ENCODE results near the gene CARS1. TPM values are rescaled to one million over a fixed set of nuclear protein-coding genes. Genes with fewer than 3 reads are reported as not detected.

Gene CARS1
- total and polyA plus RNA-seq, 4 donors = 18.8 to 41.4 (median 38.3) TPM

DNA sequence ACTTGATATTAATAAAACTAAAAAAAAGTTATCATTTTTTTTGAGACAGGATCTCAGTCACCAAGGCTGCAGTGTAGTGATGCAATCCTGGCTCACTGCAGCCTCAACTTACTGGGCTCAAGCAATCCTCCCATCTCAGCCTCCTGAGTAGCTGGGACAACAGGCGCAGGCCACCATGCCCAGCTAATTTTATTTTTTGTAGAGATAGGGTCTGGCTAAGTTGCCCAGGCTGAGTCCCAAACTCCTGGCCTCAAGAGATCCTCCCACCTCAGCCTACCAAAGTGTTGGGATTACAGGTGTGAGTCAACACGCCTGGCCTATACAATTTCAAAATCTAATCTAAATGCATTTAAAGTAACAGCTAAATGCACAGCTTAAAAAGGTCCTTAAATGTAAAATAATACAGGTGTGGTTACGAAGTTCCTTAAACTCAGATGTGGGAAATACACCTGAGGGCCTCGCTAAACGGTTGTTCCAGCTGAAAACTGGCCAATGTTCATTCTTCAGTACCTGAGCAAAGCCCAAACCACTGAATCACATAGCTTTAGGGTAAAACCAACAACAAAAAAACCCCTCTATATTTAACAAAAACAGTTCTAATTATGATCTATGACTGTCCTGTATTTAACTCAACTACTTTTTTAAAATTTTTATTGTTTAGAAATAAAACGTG lies 76.9 kb downstream of the CARS1 start:
- intact Hi-C loops (cut with DNase I) = no loop called here
- DNase-seq = no peak
- Histone ChIP-seq H3K9me3 (ENCODE audit: control insufficient read depth, low read length) (no peaks in the 10 kb centered on the region), H3K27ac (ENCODE audit: low read depth in 1 of 2, low read length in 2 of 2) (no peak overlapping the region), H3K36me3 (ENCODE audit: control insufficient read depth in 1 of 2, insufficient read depth in 2 of 2, low read length in 1 of 2) (peaks cover 0 to 3% of the 10 kb centered on the region in 2 donors), H3K4me3 (ENCODE audit: low read length in 2 of 2) (no peak overlapping the region), H3K4me1 (ENCODE audit: control insufficient read depth in 1 of 2, insufficient read depth in 2 of 2, low read length in 2 of 2) (no peaks in the 10 kb centered on the region), H3K27me3 (ENCODE audit: control insufficient read depth in 1 of 2, insufficient read depth in 2 of 2, low read length in 1 of 2) (no peaks in the 10 kb centered on the region)
- no peak for ATAC-seq (ENCODE audit: low FRiP score)
- WGBS, 2 donors = 79 to 84% methylated on average over 6 of the region's 6 CpGs

DNA sequence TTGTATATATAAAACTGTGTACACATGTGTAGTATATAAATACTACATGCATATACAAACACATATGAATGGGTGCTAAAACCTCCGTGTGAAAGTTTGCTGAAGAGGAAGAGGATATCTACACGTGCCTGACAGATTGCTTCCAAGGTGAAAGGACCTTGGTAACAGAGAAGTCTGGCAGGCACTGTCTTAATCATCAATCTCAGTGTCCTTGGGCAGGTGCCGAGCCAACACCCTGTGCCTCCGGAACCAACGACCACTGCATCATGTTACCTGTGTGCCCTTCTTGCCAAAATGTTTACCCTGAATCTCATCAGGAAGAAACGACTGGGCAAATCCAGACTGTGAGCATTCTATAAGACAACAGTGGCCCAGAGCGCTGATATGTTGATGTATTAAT lies 80.1 kb downstream of the CARS1 start:
- intact Hi-C loops (cut with DNase I) = no loop called here
- Histone ChIP-seq H3K4me1 (ENCODE audit: control insufficient read depth in 1 of 2, insufficient read depth in 2 of 2, low read length in 2 of 2) (no peaks in the 10 kb centered on the region), H3K4me3 (ENCODE audit: low read length in 2 of 2) (no peak overlapping the region), H3K27me3 (ENCODE audit: control insufficient read depth in 1 of 2, insufficient read depth in 2 of 2, low read length in 1 of 2) (no peaks in the 10 kb centered on the region), H3K36me3 (ENCODE audit: control insufficient read depth in 1 of 2, insufficient read depth in 2 of 2, low read length in 1 of 2) (peaks cover 0 to 7% of the 10 kb centered on the region in 2 donors), H3K9me3 (ENCODE audit: control insufficient read depth, low read length) (no peaks in the 10 kb centered on the region), H3K27ac (ENCODE audit: low read depth in 1 of 2, low read length in 2 of 2) (no peak overlapping the region)
- DNase-seq (no peak), ATAC-seq (ENCODE audit: low FRiP score) (no peak)
- 81 to 82% methylated on average over 7 of the region's 7 CpGs for WGBS, 2 donors

DNA sequence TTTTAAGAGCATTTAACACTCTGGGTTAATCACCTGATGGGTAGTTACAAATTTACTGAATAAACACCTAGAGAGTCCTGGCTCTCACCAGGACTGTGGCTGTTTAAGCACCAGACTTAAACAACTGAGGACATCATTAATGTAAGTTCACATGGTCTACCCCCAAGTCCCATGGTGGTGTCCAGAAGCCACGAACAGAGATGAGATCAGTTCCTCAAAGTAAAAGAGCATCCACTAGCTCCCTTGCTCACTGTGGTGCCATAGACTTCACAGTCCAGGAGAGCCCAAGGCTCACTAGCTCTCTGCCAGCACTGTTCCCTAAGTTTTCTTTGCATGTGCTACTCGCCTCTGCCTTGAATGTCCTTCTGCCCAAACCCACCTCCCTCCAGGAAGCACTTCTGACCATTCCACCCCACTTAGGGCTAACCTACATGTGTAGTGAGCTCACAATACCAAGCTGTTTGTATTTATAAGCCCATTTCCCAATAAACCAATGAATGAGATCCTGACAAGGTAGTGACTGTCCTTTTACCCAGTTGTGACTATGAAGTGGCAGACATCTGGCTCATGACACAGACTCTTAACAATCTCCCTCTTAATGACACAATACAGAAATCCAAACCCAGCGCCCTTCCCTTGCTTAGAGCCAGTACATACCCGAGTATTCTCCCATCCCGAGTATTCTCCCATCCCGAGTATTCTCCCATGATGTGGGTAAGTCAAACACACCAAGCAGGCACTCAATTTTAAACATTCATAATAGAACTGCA lies 80.7 kb downstream of the CARS1 start:
- WGBS, 2 donors = 84 to 87% methylated on average over 6 of the region's 6 CpGs
- Histone ChIP-seq H3K36me3 (ENCODE audit: control insufficient read depth in 1 of 2, insufficient read depth in 2 of 2, low read length in 1 of 2) (peaks cover 3 to 8% of the 10 kb centered on the region in 2 donors), H3K4me3 (ENCODE audit: low read length in 2 of 2) (no peak overlapping the region), H3K9me3 (ENCODE audit: control insufficient read depth, low read length) (no peaks in the 10 kb centered on the region), H3K27ac (ENCODE audit: low read depth in 1 of 2, low read length in 2 of 2) (no peak overlapping the region), H3K27me3 (ENCODE audit: control insufficient read depth in 1 of 2, insufficient read depth in 2 of 2, low read length in 1 of 2) (no peaks in the 10 kb centered on the region), H3K4me1 (ENCODE audit: control insufficient read depth in 1 of 2, insufficient read depth in 2 of 2, low read length in 2 of 2) (no peaks in the 10 kb centered on the region)
- no peak for ATAC-seq (ENCODE audit: low FRiP score)
- intact Hi-C loops (cut with DNase I) = no loop called here
- no peak for DNase-seq

DNA sequence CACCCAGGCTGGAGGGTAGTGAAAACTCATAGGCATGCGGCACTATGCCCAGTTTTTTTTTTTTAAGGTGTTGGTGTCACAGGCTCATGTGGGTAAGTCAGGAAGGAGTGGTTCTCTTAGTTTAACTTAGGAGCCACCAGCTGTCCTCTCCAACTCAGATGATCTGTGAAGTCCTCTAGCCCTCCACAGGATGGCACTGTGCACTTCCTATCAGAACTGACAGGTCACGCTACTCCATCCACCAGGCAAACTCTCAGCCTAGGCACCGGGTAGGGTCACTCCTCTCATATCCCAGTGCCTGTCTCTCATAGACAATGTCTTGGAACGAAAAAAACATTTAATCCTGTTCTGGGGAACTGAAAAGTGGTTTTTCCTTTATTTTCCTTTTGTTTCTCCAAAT lies 81.6 kb downstream of the CARS1 start:
- H3K27me3 ChIP-seq (ENCODE audit: control insufficient read depth in 1 of 2, insufficient read depth in 2 of 2, low read length in 1 of 2) = no peaks in the 10 kb centered on the region
- H3K4me3 ChIP-seq (ENCODE audit: low read length in 2 of 2) = no peak overlapping the region
- H3K36me3 ChIP-seq (ENCODE audit: control insufficient read depth in 1 of 2, insufficient read depth in 2 of 2, low read length in 1 of 2) = peaks cover 3 to 8% of the 10 kb centered on the region in 2 donors
- H3K4me1 ChIP-seq (ENCODE audit: control insufficient read depth in 1 of 2, insufficient read depth in 2 of 2, low read length in 2 of 2) = no peaks in the 10 kb centered on the region
- intact Hi-C loops (cut with DNase I) = no loop called here
- DNase-seq = no peak
- ATAC-seq (ENCODE audit: low FRiP score) = no peak
- no peak overlapping the region for H3K27ac ChIP-seq (ENCODE audit: low read depth in 1 of 2, low read length in 2 of 2)
- no peaks in the 10 kb centered on the region for H3K9me3 ChIP-seq (ENCODE audit: control insufficient read depth, low read length)
- 77 to 81% methylated on average over 4 of the region's 4 CpGs for WGBS, 2 donors

DNA sequence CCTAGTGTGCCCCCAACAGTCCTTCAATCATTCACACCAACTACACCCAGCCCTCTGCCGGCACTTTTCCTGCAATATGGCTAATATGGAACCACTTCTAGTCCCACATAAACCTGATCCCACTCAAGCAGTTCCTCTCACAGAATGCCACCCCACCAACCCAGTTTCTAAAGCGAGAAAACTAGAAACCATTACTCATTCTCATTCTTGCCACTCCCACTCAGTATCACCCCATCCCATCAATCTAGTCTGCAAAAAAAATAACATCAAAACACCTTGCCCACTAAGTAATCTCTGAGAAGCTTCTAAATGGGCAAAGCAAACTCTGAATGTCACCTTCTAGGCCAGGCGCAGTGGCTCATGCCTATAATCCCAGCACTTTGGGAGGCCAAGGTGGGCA lies 83.0 kb downstream of the CARS1 start:
- no peak for DNase-seq
- H3K36me3 ChIP-seq (ENCODE audit: control insufficient read depth in 1 of 2, insufficient read depth in 2 of 2, low read length in 1 of 2) = peaks cover 10 to 14% of the 10 kb centered on the region in 2 donors
- no peaks in the 10 kb centered on the region for H3K27me3 ChIP-seq (ENCODE audit: control insufficient read depth in 1 of 2, insufficient read depth in 2 of 2, low read length in 1 of 2)
- H3K4me1 ChIP-seq (ENCODE audit: control insufficient read depth in 1 of 2, insufficient read depth in 2 of 2, low read length in 2 of 2) = no peaks in the 10 kb centered on the region
- H3K27ac ChIP-seq (ENCODE audit: low read depth in 1 of 2, low read length in 2 of 2) = no peak overlapping the region
- 97% methylated on average over 3 of the region's 3 CpGs for WGBS, 2 donors
- no peak overlapping the region for H3K4me3 ChIP-seq (ENCODE audit: low read length in 2 of 2)
- intact Hi-C loops (cut with DNase I) = no loop called here
- ATAC-seq (ENCODE audit: low FRiP score) = no peak
- H3K9me3 ChIP-seq (ENCODE audit: control insufficient read depth, low read length) = no peaks in the 10 kb centered on the region

DNA sequence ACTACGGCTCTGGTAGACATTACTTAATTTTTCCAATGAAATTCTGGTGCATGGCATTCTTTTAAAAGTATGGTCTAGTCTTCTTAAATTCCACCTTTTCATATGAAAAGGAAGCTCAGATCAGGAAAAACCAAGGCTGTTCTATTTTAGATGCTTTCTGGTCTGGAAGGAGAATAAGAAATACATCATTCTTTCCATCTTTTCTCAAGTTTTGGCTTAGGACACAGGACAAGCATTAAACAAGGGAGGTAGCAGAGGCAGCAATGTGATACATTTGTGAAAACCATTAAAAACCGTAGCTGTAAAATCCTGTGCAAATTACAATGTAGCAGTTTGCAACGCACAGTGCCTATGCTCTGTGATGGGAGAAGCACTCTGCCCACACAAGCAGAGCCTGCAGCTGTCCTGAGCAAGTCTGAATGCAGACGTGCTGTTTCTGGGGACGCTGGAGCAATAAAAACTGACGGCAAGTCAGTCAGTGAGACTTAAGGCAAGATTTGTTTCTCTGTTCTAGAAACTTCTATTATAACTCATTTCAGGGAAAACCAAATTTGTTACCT lies 88.8 kb downstream of the CARS1 start:
- Histone ChIP-seq H3K4me3 (ENCODE audit: low read length in 2 of 2) (no peak overlapping the region), H3K27ac (ENCODE audit: low read depth in 1 of 2, low read length in 2 of 2) (no peak overlapping the region), H3K4me1 (ENCODE audit: control insufficient read depth in 1 of 2, insufficient read depth in 2 of 2, low read length in 2 of 2) (no peaks in the 10 kb centered on the region), H3K9me3 (ENCODE audit: control insufficient read depth, low read length) (no peaks in the 10 kb centered on the region), H3K27me3 (ENCODE audit: control insufficient read depth in 1 of 2, insufficient read depth in 2 of 2, low read length in 1 of 2) (no peaks in the 10 kb centered on the region), H3K36me3 (ENCODE audit: control insufficient read depth in 1 of 2, insufficient read depth in 2 of 2, low read length in 1 of 2) (peaks cover 10 to 19% of the 10 kb centered on the region in 2 donors)
- ATAC-seq (ENCODE audit: low FRiP score) (no peak), DNase-seq (no peak)
- intact Hi-C loops (cut with DNase I) = no loop called here
- 64 to 71% methylated on average over 6 of the region's 6 CpGs for WGBS, 2 donors

DNA sequence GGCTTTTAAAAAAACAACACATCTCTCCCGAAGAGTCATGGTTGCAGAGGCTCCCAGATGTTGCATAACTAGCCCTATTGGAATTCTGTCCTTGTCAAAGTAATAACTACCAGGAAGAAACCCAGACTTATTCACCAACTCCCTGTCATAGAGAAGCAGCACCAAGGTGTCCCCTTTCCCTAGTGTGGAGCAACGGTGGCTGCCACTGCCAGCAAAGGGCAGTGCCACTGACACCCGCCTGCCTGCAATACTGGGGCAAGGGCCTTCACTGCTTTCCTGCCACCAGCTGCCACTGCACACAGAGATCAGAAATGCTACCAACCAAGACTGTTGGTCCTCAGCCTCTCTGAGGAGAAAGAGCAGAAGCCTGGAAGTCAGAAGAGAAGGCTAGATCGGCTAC lies 92.4 kb downstream of the CARS1 start:
- no peaks in the 10 kb centered on the region for H3K9me3 ChIP-seq (ENCODE audit: control insufficient read depth, low read length)
- H3K27ac ChIP-seq (ENCODE audit: low read depth in 1 of 2, low read length in 2 of 2) = no peak overlapping the region
- DNase-seq (no peak), ATAC-seq (ENCODE audit: low FRiP score) (no peak)
- 80 to 84% methylated on average over 4 of the region's 4 CpGs for WGBS, 2 donors
- intact Hi-C loops (cut with DNase I) = no loop called here
- no peaks in the 10 kb centered on the region for H3K27me3 ChIP-seq (ENCODE audit: control insufficient read depth in 1 of 2, insufficient read depth in 2 of 2, low read length in 1 of 2)
- no peak overlapping the region for H3K4me3 ChIP-seq (ENCODE audit: low read length in 2 of 2)
- peaks cover under 1 to 18% of the 10 kb centered on the region in 2 donors for H3K36me3 ChIP-seq (ENCODE audit: control insufficient read depth in 1 of 2, insufficient read depth in 2 of 2, low read length in 1 of 2)
- no peaks in the 10 kb centered on the region for H3K4me1 ChIP-seq (ENCODE audit: control insufficient read depth in 1 of 2, insufficient read depth in 2 of 2, low read length in 2 of 2)

DNA sequence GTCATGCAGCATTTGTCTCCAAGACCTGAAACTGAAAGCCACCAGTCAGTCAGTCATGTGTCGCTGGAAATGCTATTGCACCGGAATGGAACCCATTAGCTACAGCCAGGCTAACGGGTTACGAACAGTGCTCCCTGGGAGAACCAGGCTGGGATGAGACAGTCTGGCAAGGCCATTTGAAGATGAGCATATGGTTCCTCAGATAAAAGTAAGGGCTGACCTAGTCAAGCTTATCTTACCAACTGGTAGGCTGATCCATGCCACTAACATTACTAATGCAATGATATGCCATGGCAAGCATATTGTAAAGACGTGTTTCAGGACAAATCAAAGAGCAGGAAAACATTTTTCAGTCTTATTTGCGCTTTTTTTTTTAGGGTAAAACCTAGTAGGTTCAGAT lies 93.5 kb downstream of the CARS1 start:
- no peak for ATAC-seq (ENCODE audit: low FRiP score)
- H3K27ac ChIP-seq (ENCODE audit: low read depth in 1 of 2, low read length in 2 of 2) = no peak overlapping the region
- H3K9me3 ChIP-seq (ENCODE audit: control insufficient read depth, low read length) = no peaks in the 10 kb centered on the region
- no peak overlapping the region for H3K4me3 ChIP-seq (ENCODE audit: low read length in 2 of 2)
- no peaks in the 10 kb centered on the region for H3K27me3 ChIP-seq (ENCODE audit: control insufficient read depth in 1 of 2, insufficient read depth in 2 of 2, low read length in 1 of 2)
- peaks cover 0 to 16% of the 10 kb centered on the region in 2 donors for H3K36me3 ChIP-seq (ENCODE audit: control insufficient read depth in 1 of 2, insufficient read depth in 2 of 2, low read length in 1 of 2)
- 93 to 95% methylated on average over 6 of the region's 6 CpGs for WGBS, 2 donors
- intact Hi-C loops (cut with DNase I) = no loop called here
- no peaks in the 10 kb centered on the region for H3K4me1 ChIP-seq (ENCODE audit: control insufficient read depth in 1 of 2, insufficient read depth in 2 of 2, low read length in 2 of 2)
- DNase-seq = no peak
